A549 treated with dexamethasone at 1 μM for 4 hours (cell line): ENCODE results near the gene C9orf78. TPM values are rescaled to one million over a fixed set of nuclear protein-coding genes. Genes with fewer than 3 reads are reported as not detected.

ENCODE experiments used
- total RNA-seq: library from RNA; stranded (reverse); fragments of 200-300 nt; extraction: Qiagen RNA extraction; gene quantifications from 5 replicates; pipeline ENCODE4 v1.2.3, GENCODE V29; 2022

Gene C9orf78, protein sequence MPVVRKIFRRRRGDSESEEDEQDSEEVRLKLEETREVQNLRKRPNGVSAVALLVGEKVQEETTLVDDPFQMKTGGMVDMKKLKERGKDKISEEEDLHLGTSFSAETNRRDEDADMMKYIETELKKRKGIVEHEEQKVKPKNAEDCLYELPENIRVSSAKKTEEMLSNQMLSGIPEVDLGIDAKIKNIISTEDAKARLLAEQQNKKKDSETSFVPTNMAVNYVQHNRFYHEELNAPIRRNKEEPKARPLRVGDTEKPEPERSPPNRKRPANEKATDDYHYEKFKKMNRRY
- 49.0 to 55.6 TPM (median 54.2 TPM) in 5 replicates for total RNA-seq

DNA sequence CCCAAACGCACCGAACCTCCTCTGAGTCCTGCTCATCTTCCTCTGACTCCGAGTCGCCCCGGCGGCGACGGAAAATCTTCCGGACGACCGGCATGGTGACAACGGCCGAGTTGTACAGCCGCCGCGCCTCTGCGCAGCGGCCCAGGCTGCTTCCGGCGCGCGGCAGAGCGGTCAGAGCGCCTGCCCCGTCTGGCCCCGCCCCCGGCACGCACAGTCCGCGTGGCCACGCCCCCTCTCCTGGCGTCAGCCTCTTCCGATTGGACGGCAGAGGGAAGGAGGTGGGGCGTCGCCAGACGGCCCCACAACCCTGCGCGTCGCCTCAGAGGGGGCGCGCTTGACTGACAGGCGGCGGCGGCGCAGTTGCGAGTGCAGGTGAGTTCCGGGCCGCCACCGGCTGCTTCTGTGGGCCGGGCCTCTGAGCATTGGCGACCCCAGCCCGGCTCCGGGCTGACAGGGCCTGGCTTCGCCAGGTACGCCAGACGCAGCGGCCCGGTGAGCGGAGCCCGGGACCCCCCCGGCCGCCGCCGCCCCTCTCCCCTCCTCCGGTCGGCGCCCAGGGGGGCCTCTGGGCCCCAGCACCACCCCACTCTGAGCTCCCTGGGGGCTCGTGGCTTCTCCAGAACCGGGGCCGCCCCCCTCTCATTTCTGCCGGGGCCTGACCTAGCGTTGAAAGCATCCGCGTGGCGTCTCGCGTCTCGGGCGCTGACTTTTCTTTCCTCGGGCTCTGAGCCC lies at the start of gene C9orf78, which contains the start of gene USP20:
Gene C9orf78 (minus strand): TSS at position 148 of the 732 bp plus-strand sequence. CDS start 54 bp downstream, at position 94.
Gene USP20 (plus strand): TSS at position 331 of the 732 bp plus-strand sequence. CDS start 17,098 bp downstream, outside the sequence.

DNA sequence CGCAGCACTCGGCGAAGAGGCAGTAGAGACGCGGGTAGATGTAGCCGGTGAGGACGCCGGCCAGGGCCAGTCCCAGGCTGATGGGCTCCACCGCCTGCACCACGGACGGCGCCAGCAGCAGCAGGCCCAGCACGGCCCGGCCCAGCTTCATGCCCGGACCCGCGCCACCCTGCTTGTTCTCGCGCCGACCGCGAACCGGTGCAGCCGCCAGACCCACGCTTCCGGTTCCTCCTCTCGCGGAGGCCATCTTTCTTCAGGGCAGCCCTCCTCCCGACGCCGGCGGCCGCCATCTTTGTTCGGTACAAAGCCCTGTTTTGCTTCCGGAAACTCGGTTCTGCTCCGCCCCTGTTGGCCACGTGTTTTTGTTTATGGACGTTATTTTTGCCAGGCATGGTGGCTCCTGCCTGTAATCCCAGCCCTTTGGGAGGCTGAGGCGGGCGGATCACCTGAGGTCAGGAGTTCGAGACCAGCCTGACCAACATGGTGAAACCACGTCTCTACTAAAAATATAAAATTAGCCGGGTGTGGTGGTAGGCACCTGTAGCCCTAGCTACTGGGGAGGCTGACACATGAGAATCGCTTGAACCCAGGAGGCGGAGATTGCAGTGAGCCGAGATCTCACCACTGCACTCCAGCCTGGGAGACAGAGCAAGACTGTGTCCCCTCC lies 11.0 kb downstream of the C9orf78 start, which contains the start of gene TOR1A:
Gene TOR1A (minus strand): TSS at position 202 of the 667 bp plus-strand sequence. CDS start 51 bp downstream, at position 151.

DNA sequence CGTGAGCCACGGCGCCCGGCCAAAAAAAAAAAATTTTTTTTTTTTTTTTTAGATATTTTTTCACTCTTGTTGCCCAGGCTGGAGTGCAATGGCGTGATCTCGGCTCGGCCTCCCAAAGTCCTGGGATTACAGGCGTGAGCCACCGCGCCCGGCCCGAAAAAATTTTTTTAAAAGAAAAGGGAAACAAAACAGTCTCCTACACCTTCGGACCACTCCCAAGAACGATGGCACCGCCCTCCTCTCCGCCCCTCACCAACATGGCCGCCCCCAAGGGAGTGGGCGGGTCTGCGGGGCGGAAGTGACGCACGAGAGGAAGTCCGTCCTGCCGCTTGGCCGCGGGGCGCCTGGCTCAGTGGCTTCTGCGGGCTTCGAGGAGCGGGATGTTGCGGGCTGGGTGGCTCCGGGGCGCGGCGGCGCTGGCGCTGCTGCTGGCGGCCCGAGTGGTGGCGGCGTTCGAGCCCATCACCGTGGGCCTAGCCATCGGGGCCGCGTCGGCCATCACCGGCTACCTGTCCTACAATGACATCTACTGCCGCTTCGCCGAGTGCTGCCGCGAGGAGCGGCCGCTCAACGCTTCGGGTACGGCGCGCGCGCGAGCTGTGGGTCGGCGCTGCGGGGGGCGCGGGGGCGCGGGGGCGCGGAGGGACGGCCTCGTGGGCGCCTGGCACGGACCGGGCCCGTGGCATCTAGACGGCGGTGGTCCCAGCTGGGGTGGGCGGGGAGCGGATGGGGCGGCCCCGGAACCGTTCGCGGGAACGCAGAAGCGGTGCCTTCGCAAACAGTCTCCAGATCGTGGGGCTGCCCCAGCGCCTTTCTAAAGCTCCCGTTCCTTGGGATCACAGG lies 32.0 kb downstream of the C9orf78 start, which contains the start of gene TOR1B:
Gene TOR1B (plus strand): TSS at position 352 of the 843 bp plus-strand sequence. CDS start 29 bp downstream, at position 381.

Other genes with a start within 250 kb of the C9orf78 start
- gene C9orf50, start 214.2 kb downstream of the C9orf78 start, total RNA-seq = 0.08 to 0.18 TPM in 2 of 5 replicates, not detected in the others
- gene NTMT1, start 209.1 kb downstream of the C9orf78 start, total RNA-seq = 81.8 to 98.1 TPM (median 91.1 TPM) in 5 replicates
- 17.4 to 25.0 TPM (median 24.2 TPM) in 5 replicates for gene ASB6, start 193.1 kb downstream of the C9orf78 start, total RNA-seq
- 5.6 to 11.2 TPM (median 9.4 TPM) in 5 replicates for gene PRRX2, start 169.6 kb downstream of the C9orf78 start, total RNA-seq
- gene PTGES, start 82.2 kb downstream of the C9orf78 start, total RNA-seq = 152 to 184 TPM (median 163 TPM) in 5 replicates
- gene TOR1B, start 32.1 kb downstream of the C9orf78 start, total RNA-seq = 21.2 to 27.1 TPM (median 24.1 TPM) in 5 replicates
- gene TOR1A, start 11.1 kb downstream of the C9orf78 start, total RNA-seq = 56.3 to 63.0 TPM (median 62.6 TPM) in 5 replicates
- 4.0 to 6.2 TPM (median 5.5 TPM) in 5 replicates for gene USP20, start 183 bp upstream of the C9orf78 start, total RNA-seq
- 11.2 to 16.2 TPM (median 15.2 TPM) in 5 replicates for gene FNBP1, start 207.9 kb upstream of the C9orf78 start, total RNA-seq
- gene GPR107, start 218.6 kb upstream of the C9orf78 start, total RNA-seq = 24.3 to 31.0 TPM (median 29.5 TPM) in 5 replicates